ENCODE results near the gene PDE4D.
"Not testable (repeated sequence)": the region's sequence is repeated elsewhere in the genome, so short reads cannot be mapped to it uniquely, and the experiment has no call there.

PDE4D gene

DNA sequence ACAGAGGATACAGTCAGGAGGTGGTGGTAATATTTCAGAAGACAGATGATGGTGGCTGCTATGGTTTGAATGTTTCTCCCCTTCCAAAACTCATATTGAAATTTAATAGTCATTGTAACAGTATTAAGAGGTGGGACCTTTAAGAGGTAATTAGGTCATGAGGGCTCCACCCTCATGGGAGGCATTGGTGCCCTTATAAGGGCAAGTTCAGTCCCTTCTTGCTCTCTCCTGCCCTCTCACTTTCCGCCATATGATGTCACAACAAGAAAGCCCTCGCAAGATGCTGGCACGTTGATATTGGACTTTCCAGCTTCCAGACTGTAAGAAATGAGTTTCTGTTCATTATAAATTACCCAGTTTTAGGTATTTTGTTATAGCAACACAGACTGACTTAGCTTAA is 274.9 kb downstream of the PDE4D start:
- no peak for DNase-seq (ENCODE audit: low read depth in 2 of 3, low spot score in 2 of 3)

DNA sequence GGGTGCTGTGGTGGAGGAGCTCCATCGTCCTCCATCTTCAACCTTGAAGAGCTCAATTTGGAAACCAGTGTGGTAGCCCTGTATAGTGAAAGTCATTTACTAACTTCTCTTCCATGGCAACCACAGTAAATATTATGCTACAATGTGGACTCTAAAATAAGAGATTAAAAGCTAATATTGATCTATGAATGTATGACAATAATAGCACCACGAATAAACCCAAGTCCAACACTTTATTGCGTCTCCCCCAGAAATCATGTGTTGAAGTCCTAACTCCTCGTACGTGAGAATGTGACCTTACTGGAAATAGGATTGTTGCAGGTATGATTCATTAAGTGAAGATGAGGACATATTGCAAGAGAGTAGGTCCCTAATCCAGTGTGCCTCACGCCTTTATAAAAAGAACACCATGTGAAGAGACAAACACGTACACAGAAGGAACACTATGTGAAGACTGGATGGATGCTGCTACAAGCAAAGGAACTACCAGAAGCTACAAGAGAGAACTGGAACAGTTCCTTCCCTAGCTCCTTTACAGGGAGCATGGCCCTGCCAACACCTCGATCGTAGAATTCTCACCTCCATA is 276.2 kb downstream of the PDE4D start:
- DNase-seq (ENCODE audit: low read depth in 2 of 3, low spot score in 2 of 3) = no peak

DNA sequence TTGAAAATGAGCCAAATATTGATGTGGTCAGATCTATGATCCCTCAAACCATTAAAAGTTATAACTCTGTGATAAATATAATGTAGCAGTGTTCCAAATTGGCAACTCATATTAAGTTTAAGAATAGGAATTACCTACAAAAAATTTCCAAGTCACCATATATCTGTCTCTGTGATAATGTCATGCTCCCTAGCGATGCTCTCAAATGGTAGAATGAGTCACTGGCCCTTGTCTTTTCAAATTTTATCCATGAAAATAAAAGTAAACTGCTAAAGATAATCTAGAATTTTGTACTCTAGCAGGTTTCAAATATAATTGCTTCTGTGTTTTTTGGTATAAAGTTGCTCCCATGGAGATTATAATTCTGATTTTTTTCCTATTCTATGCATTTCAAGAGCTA is 277.1 kb downstream of the PDE4D start:
- no peak for DNase-seq (ENCODE audit: low read depth in 2 of 3, low spot score in 2 of 3)

DNA sequence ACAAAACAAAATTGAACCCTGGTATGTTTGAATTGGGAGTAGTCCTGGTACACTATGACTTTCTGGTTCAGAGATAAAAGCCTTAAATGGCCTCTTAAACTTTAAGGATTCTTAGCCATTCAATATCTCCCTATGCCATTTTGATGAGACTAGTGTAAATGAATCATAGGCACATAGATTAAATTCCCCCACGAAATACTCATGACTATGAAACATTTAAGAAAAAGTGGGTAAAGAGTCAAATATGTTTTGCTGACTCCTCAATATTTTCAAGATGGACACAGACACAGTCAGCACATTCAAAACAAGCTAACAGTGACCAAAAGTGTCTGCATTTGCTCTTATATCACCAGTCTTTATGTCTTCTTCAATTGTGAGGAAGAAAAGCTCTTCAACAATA is 278.3 kb downstream of the PDE4D start:
- DNase-seq (ENCODE audit: low read depth in 2 of 3, low spot score in 2 of 3) = no peak

DNA sequence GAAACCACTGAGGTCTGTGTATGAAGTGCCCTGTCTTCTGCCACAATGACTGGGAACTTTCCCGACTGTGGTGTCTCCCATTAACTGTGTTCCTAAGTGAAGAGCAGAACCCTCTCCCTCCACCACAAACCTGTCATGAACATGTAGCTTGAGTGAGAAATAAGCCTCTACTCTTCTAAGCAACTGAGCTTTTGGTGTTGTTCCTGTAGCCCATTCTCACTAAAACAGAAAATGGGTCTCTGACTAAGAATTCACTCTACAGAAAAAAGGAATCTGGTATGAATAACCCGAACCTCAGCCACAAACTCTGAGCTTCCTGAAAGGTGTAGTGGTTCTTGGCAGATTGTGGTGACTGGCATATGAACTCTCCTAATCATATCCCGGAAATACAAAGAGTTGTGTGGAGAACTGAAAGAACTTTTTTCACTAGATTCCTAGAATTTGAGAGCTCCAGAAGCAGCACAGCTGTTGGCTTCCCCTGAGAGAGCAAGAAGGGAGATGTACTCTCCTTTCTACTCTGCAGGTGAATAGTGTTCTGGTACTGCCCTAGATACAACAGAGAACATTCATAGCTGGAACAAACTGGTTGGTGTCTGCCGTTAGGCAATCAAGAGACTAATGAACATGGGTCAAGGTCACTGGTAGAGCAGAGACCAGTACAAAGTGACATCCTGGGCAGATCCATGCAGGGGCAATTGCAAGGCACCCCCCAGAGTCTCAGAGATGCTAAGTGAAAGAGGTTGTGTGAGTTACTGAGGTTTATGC is 283.8 kb downstream of the PDE4D start:
- DNase-seq (ENCODE audit: low read depth in 2 of 3, low spot score in 2 of 3) = no peak

DNA sequence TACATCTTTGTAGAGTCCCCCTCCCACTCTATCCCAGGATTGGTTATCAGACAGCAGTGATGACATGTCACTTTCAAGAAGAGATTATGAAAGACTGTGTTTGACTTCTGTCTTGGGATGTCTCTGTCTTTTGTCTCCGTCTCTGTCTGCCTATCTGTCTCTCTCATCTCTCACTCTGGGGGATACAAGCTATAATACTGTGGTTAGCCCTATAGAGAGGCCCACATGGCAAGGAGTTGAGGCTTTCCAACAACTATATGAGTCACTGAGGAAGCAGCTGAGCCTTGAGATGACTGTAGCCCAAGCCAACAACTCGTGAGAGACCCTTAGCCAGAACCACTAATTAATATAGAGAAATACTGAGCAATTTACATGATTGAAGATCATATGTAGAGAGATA is 284.8 kb downstream of the PDE4D start:
- no peak for DNase-seq (ENCODE audit: low read depth in 2 of 3, low spot score in 2 of 3)

DNA sequence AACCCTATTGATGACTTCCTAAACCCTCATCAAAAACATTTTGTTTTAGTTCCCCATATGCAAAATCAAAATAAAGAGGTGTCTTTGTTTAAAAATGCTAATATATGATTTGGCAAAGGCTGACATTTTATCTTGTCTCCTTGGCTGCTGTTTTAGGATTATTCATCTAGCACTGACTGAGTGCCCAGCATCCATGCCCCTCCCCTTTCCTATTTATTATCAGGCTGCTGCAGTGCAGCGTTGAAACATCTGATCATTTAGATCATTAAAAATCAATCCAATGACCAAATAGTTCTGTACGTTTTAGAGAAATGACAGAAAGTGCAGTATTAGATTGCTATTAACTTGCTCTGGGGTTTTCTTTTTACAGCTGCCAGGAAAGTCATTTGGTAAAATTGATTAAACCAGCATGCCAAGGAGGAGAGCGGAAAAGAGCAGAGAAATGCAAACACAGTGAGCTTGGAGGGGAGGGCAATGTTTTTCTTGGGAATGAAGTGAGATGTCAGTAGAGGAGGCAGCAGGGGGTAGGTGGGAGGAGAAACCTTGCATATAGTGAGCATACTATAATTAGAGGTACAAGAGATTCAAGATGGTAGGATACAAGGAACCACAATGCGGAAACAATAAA is 286.3 kb downstream of the PDE4D start:
- DNase-seq (ENCODE audit: low read depth in 2 of 3, low spot score in 2 of 3) = no peak

DNA sequence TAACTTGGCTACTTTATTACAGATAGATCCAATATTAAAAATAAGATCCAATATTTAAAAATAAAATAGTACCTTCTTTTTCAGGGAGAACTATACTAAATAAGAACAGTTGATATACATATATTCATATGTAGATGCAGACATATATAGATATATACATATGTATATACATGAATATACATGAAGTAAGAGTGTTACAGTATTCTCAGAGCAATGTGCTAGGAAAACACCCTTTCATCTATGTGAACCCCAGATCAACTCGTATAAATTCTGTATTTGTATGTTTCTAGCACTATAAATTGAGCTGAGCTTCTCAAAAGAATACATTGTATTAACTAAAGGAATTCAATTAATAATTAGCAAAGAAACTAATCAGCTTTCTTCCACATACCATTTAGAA is 287.6 kb downstream of the PDE4D start:
- DNase-seq (ENCODE audit: low read depth in 2 of 3, low spot score in 2 of 3) = no peak

DNA sequence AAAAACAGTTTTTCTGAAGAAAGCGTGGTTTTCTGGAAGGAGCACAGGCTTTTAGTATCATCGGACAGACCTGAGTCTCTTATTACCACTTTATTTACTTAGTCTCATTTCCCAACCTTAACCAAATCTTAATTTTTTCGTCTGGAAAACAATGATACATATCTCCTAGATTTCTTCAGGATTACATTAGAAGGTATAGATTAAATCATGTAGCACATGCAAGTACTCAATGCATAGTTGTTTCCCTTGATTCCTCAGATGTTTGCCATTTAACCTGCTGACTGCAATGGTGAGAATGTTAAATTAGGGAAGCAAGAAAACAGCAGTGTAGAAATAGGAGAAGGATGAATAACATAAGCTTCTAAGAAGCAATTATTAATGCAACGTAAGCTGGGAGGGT is 289.4 kb downstream of the PDE4D start:
- DNase-seq (ENCODE audit: low read depth in 2 of 3, low spot score in 2 of 3) = no peak

DNA sequence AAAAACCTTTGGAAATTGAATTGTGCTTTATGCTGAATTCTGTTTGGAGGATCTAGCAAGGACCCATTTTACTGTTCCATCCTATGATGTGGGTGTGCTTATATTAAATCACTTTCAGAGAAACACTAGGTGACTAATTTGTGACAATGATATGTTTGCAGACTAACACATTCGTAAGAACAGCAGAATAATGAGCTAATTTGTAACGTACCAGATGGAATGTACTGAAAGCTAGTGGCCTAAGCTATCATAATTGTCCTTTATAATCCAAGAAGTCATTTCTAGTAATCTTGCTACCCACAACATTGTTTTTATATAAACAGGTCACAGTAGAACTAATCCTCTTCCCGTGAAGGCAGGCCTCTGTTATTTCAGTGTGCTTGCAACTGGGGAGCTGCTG is 292.5 kb downstream of the PDE4D start:
- DNase-seq (ENCODE audit: low read depth in 2 of 3, low spot score in 2 of 3) = no peak

DNA sequence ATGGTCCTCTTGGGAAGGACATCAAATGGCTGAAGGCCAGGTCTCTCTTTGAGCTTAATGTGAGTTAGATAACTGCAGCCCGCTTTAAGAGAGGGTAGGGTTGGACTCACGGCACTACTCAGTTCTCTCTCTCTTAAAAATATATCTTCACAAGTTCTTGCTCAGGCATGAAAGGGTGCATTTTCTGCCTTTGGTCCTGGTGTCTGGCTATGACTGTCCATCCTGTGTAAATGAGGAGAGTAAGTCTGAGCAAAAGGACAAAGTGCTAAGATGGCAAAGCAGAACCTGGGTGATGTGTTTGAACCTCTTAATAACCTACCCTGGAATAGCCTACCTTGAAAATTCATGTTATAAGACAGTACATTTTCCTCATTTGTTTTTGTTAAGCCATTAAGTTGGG is 293.4 kb downstream of the PDE4D start:
- DNase-seq (ENCODE audit: low read depth in 2 of 3, low spot score in 2 of 3) = no peak

DNA sequence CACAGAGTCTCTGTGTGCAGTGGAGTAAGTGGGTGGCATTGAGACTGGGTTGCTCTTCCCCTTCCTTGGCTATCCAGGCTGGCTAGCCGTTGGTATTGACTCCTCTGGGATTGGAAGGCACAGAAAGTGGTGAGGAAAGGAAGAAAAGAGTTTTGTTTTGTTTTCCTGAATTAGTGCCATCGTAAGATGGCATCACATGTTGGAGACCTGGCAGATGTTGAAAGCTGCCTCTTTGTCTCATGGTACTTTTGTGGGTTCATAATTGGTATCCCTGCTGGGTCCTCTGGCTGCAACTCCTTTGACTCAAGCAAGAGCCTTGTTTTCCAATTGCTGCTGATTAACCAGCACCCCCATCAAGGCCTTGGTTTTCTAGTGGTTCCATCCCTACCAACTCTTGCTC is 293.8 kb downstream of the PDE4D start:
- no peak for DNase-seq (ENCODE audit: low read depth in 2 of 3, low spot score in 2 of 3)

DNA sequence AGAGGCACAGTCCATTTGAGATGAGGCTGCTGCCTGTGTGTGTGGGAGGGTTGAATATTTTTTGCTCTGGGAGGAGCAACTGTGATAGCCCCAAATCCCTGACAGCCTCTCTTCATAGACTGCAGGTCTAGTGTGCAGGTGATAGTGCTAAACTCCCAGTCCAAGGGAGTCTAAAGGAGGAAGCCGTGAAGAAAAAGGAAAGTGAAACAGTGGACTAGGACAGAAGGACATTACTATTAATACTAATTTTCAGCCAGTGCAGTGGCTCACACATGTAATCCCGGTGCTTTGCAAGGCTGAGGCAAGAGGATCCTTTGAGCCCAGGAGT is 295.0 kb downstream of the PDE4D start:
- DNase-seq (ENCODE audit: low read depth in 2 of 3, low spot score in 2 of 3) = no peak

DNA sequence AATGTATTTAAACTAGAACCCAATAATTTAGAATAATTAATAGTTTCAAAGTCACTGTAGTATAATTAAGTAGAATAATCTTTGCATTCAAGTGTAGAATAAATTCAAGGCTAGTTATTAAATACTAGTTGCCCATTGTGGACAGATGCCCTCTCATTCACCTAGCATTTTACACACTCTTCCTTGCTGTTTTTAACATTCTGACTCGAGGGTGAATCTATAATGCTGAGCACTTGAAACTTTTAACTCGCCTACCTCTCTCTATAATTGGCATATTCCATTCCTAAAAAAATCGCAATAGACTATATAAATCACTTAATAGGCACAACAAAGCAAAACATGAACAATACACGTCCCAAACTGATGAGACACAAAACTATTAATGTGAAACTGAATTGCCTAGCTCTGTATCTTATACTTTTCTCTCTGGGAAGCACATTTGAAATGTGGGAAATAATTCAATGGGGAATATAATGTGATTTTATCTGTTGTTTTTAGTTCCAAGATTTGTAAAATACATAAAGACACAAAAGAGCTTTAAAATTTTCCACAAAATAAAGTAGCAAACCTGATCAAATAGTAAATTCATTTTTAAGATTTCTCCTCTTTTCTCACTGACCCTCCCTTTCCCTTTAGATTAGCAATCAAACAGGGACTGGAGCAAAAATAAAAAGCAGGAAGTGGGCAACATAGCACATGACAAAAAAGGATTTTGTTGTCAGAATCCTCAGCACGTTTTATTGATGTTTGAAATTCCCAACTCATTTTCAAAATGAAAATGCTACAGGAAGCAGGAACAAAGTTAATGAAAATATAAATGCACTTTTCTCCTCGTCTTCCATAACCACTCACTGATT is 295.6 kb downstream of the PDE4D start:
- no peak for DNase-seq (ENCODE audit: low read depth in 2 of 3, low spot score in 2 of 3)

DNA sequence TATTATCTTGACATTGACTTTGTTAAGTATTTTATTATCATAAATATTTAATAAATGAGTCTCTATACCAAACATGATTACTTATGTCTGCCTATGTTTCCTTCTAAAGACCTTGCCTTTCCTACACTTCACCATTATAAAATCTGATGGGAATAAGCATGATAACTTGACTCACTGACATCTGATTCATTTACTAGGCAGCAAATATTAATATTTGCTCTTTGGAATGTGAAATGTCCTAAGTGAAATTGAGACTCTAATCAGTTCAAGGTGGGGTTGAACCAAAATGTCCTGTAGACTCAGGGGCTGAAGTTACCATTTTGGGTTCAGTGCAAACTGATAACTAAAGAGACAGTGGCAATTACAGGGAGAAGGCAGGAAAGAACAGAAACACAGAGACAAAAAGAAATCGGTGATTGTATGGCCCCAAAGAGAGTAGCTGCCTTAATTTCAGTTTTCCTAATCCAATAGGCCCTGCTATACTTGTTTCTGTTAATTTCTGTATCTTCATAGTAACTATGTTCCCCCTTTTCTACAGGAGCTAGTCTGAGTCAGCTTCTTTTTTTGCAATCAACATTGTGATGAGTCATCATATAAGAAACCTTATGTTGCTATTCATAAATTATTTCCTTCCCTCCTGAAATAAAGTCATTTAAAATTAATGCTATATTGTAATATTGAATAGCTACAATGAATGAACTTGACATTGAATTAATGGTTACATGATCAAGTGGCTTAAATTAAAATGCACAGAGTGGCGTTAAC is 296.8 kb downstream of the PDE4D start:
- no peak for DNase-seq (ENCODE audit: low read depth in 2 of 3, low spot score in 2 of 3)

DNA sequence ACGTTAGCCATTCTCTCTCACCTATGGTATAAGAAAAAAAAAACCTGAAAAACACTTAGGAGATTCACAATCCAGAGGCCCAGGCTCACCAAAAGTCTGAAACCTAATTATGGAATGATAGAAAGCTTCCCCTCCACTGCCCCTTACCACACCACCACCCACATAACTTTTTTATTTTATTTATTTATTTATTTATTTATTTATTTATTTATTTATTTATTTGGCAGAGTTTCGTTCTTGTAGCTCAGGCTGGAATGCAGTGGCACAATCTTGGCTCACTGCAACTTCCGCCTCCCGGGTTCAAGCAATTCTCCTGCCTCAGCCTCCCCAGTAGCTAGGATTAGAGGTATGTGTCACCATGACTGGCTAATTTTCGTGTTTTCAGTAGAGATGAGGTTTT is 299.4 kb downstream of the PDE4D start:
- DNase-seq (ENCODE audit: low read depth in 2 of 3, low spot score in 2 of 3) = not testable (repeated sequence)

DNA sequence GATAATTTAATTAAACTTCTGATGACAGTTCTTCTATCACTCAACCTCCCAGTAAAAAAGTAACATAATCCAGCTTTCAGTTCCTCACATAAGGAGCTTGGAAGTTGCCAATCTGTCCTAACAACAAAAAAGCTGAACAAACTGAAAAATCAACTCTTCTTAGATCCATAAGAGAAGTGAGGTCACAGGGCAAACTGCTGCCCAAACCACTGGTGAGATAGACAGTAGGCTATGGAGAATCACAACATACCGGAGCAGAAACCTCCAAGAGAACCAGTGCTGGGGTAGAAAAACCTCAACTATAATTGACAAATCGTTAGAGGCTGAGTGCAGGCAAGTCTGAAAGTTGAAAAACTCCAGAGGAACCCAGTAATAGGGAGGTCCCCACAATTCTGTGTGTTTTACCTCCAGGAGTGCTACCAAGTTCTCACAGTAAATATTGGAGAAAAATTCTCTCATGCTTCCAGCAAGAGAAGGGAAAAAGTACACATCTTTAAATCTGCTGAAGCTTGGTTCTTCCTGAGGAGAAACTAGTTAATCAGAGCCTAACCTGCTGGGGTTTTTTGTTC is 300.0 kb downstream of the PDE4D start:
- DNase-seq (ENCODE audit: low read depth in 2 of 3, low spot score in 2 of 3) = no peak

DNA sequence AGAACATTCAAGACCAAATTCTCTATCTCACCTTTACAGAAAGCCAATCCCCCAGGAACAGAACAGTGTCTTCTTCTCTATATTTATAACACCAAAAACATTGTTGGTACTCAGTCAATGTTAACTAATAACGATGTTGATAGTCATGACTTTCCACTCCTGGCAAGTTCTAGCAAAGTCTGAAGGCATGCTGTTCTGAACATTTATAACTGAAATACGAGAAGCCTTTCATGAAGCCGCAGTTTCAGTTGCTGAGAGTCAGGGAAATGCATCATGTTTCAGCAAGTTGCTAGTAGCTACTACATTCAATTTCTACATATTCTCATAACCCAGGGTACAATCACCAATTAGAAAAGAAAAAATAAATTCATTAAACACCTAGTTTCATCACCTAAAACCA is 301.4 kb downstream of the PDE4D start:
- no peak for DNase-seq (ENCODE audit: low read depth in 2 of 3, low spot score in 2 of 3)

DNA sequence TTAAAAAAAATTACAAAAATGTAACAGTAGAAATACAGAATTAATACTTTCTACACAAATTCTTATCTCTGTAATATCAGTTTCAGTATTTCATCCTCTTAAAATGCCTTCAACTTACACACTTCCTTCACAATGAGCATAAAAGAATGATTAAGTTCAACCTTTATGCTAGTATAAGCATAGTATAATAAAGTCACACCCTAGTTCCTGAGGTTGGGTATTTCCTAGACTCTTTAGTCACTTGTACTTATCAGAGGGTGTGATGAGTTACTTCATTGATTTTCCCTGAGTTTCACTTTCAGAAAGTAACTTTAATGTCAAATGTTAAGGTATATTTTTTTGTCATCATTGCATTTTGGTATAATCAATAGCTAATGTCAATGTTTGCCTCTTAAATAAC is 302.4 kb downstream of the PDE4D start:
- no peak for DNase-seq (ENCODE audit: low read depth in 2 of 3, low spot score in 2 of 3)

DNA sequence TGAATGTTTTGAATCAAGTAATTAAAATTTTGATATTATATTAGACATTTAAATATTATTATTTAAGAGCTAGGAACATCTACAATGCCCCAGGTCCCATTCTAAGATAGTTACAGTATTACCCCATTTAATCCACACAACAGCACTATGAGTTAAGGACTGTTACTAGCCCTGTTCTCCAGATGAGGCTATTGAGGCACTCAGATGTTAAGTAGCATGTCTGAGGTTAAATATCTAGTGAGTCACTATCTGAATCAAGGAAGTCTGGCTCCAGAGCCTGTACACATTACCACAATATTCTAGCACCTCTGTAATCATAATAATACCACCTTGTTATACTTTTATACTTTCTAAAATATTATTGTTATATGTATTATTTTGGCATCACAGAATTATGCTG is 304.6 kb downstream of the PDE4D start:
- no peak for DNase-seq (ENCODE audit: low read depth in 2 of 3, low spot score in 2 of 3)
